Astrocyte of the cerebellum (primary cell): ENCODE data around the gene PRKN.
"Not testable (repeated sequence)": the region's sequence is repeated elsewhere in the genome, so short reads cannot be mapped to it uniquely, and the experiment has no call there.

Experiments used
- DNase-seq: peaks from one replicate; pipeline ENCODE4 v3.0.0-alpha.2; 2011; ENCODE audit warnings: low read depth
- H3K4me3 ChIP-seq: 2 replicates; pipeline ENCODE4 v1.5.1; 2011; ENCODE audit warnings: mild to moderate bottlenecking, low read depth, low read length, moderate library complexity
- CTCF ChIP-seq: IDR thresholded peaks from 2 replicates; pipeline ENCODE4 v1.5.1; 2012; ENCODE audit warnings: low read length, low read depth, moderate library complexity, mild to moderate bottlenecking; ENCODE audit errors: missing control alignments
- in situ Hi-C: cut with HindIII; loops from 2 replicates; pipeline ENCODE4 v1.10.0; 2017; ENCODE audit warnings: low sequenced_read_pairs

Gene PRKN

DNA sequence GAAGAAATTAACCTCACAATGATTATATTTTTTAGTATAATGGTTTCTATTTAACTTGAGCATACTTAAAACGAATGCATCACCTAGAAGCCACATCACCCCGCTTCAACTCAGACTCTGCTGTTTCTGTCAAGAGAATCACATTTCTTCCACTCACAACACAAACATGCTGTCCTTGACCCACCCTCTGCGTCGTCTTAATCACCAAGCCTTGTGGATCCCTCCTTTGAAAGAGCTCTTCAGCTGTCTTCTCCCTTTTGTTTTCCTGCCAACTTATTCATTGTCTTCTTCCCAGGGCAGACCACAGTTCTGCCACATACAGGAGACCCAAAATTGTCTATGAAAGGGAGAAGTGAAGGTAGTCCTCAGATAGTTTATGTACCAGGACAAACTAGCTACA lies 858.1 kb downstream of the PRKN start:
- no peak for TF ChIP-seq CTCF
- no peak overlapping the region for H3K4me3 ChIP-seq
- in situ Hi-C loops, result no loop called here
- no peak for DNase-seq

GRCh38 chr6:161866570-161866969 lies 861.0 kb downstream of the PRKN start:
- TF ChIP-seq CTCF, result no peak

GRCh38 chr6:161861061-161861460 lies 866.5 kb downstream of the PRKN start:
- DNase-seq, in situ Hi-C loops, H3K4me3 ChIP-seq: not testable (repeated sequence)

More at GRCh38 chr6:161866570-161866969, 861.0 kb downstream of the PRKN start:
- no peak overlapping the region for H3K4me3 ChIP-seq
- DNase-seq, result no peak
- in situ Hi-C loops, result no loop called here

DNA sequence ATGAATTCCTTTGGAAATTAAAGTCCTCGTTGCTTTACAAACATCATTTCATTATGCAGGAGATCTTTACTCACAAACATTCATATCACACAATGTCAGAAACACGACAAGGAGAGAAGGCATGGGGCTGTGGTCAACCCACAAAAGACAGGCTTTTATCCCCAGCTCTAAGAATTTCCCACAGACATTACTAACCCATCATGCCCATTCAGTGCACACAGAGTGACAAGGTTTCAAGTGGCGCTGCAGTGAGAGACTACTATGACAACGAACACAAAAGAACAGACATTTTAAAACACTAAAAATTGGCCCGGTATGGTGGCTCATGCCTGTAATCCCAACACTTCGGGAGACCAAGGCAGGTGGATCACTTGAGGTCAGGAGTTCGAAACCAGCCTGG lies 873.9 kb downstream of the PRKN start:
- DNase-seq, result no peak
- no peak overlapping the region for H3K4me3 ChIP-seq
- TF ChIP-seq CTCF, result no peak
- in situ Hi-C loops, result no loop called here

DNA sequence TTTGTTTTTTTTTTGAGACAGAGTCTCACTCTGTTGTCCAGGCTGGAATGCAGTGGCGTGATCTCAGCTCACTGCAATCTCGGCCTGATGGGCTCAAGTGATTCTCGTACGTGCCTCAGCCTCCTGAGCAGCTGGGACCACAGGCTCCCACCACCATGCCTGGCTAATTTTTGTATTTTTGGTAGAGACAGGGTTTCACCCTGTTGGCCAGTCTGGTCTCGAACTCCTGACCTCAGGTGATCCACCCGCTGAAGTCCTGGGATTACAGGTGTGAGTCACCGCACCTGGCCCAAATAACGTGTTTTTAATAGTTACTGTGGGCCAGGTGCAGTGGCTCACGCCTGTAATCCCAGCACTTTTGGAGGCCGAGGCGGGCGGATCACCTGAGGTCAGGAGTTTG lies 876.1 kb downstream of the PRKN start:
- H3K4me3 ChIP-seq, DNase-seq, in situ Hi-C loops: not testable (repeated sequence)

- in situ Hi-C loops, result no loop called here
- DNase-seq, result no peak
- TF ChIP-seq CTCF, result no peak
- no peak overlapping the region for H3K4me3 ChIP-seq
These were observed 877.0 kb downstream of the PRKN start for GRCh38 chr6:161850562-161850961.

DNA sequence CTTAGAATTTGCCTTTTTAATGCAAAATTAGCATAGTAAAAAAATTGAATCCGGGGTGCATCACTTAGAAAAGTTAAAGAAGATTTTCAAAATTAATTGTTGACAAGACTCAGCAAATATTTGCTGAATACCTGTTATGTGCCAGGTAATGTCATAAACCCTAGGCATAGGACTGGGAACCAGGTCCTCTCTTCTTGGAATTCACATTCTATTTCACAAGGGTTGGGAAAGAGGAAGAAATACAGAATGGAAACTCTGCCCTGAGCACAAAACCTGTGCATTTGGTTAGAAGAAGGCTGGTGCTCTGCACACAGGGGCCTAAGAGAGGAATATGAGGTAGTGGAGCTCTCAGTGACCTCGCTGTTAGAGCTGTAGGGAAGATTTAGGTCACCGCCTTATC lies 879.9 kb downstream of the PRKN start:
- no peak for DNase-seq
- TF ChIP-seq CTCF, result no peak
- H3K4me3 ChIP-seq, result no peak overlapping the region
- in situ Hi-C loops, result no loop called here

GRCh38 chr6:161844804-161845203 lies 882.8 kb downstream of the PRKN start:
- in situ Hi-C loops, result no loop called here
- no peak for TF ChIP-seq CTCF
- no peak for DNase-seq
- no peak overlapping the region for H3K4me3 ChIP-seq
